ENCODE data around the gene NCKAP5.

Gene NCKAP5

DNA sequence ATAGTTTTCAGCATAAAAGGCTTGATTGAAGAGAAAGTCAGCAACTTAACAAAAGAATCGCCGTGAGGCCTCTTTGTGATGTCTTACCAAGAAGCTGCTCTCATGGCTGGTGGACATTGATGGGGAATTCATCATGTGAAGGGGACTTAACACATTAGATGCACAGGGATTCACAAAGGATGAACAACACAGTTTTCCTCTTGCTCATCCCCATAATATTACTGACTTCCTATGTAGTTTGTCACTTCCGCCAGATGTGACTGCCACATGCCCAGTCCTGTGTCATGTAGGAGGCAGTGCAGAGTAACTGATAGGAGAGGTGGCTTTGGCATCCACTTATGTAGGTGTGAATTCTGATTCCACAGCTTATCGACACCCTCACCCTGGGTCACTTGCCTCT, 665.6 kb downstream of the NCKAP5 start:
- DNase-seq = no peak

DNA sequence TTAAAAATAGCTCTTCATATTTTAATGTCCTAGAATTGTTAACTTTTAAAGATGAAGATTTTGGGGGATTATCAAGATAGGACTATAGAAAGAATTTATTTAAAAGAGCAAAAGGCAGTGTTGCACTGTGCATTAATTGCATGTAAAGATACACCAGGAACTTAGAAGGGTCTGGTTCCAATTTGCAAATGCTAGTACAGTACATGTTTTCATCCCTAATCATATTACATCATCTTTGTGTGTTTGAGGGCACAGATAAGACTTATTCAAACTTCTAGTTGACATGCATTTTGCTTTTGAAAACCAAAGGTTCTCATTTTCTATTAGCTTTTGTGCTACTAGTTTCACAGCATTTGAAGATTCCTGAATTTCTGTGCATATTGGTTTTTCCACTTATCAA, 666.6 kb downstream of the NCKAP5 start:
- no peak for DNase-seq

- DNase-seq = no peak
These were observed 671.2 kb downstream of the NCKAP5 start for GRCh38 chr2:132897111-132897510.

GRCh38 chr2:132896073-132896472, 672.2 kb downstream of the NCKAP5 start:
- DNase-seq = no peak

GRCh38 chr2:132891498-132891897, 676.8 kb downstream of the NCKAP5 start:
- no peak for DNase-seq

- no peak for DNase-seq
These were observed 681.7 kb downstream of the NCKAP5 start for GRCh38 chr2:132886574-132886973.

DNA sequence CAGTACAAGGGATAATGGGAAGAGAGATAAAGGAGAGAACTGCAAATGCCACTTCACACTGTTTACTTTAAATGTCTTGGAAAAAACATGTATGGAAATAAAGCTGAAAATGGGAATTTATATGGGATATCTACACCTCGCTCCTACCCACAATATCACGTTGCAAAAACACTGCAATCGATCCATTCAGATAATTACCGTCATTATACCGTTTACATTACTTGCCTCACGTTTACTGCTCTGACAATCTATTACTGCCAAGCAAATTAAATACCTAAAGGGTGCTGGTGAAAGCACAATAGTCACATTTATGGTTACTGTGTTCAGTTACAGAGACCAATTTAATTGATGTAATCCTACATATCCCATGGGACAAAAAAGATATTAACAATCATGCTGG, 683.6 kb downstream of the NCKAP5 start:
- no peak for DNase-seq

DNA sequence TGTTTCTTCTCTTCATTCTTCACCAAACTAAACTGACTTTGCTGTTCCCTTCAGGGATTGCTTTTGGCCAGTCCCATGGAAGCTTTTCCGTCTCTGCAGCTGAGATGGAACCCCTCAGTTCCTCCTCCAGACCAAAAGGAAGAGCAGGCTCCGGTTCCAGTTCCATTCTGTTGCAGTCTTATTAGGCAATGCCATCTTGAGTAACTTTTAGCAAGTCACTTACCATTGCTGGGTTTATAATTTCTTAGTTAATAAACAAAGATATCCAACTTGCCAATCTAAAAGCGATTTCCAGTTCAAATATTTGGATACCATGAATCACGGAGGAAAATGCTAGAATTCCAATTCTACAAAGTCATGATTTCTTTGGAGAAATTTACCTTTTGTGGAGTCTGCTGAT, 684.0 kb downstream of the NCKAP5 start:
- DNase-seq = no peak

- DNase-seq = no peak
These were observed 684.8 kb downstream of the NCKAP5 start for GRCh38 chr2:132883430-132883829.

- no peak for DNase-seq
These were observed 686.7 kb downstream of the NCKAP5 start for GRCh38 chr2:132881546-132881945.

GRCh38 chr2:132877923-132878322, 690.3 kb downstream of the NCKAP5 start:
- DNase-seq = no peak

DNA sequence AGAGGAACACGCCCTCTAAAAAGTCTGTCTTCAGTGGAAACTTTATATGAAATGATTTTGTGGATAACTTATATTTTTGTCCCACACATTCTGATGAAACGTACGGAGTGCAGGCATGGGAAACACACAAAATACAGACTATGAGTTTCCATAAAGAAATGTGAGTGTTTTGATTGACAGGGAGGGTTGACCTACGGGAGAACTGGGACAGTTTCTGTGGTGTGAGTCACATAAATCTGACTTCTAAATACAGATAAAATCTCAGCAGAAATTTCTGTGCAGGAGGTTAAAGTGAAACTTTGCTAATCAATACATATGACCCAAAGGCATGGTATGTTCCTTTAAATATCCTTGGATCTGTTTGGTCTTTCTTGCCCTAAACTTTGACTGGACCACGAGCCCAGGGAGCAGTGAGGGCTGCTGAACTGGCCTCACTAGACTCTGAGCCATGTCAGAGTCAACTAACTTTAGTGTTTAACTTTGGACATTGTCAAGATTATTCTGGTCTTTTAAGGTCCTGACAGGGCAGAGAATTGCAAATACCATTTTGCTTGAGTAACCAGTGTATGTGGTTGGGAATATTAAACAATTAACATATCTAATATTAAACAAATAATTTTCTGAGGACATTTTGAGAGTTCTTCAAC, 691.4 kb downstream of the NCKAP5 start:
- no peak for DNase-seq

- no peak for DNase-seq
These were observed 693.1 kb downstream of the NCKAP5 start for GRCh38 chr2:132875193-132875592.

GRCh38 chr2:132873738-132874137, 694.5 kb downstream of the NCKAP5 start:
- no peak for DNase-seq

GRCh38 chr2:132871831-132872230, 696.4 kb downstream of the NCKAP5 start:
- no peak for DNase-seq

DNA sequence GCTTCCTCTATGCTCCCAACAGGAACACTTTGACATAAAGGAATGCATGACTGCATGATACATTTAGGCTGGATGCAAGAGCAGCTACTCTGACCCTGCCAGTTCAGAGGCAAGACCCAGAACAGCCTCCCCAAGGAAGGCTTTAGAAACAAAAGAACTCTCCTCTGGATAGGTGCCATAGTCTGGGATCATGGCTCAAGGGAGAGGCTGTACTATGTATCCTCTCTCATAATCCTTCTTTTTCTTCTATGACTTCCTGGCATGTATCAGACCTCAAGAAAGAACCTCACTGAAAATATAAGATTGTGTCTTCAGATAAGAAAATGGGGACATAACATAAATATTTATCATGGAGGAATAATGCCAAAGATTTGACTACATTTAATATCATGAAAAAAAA, 704.3 kb downstream of the NCKAP5 start:
- DNase-seq = no peak

- DNase-seq = no peak
These were observed 708.0 kb downstream of the NCKAP5 start for GRCh38 chr2:132860220-132860619.

GRCh38 chr2:132859590-132859989, 708.7 kb downstream of the NCKAP5 start:
- no peak for DNase-seq

- no peak for DNase-seq
These were observed 710.9 kb downstream of the NCKAP5 start for GRCh38 chr2:132857319-132857718.

GRCh38 chr2:132850688-132851087, 717.6 kb downstream of the NCKAP5 start:
- DNase-seq = no peak

- no peak for DNase-seq
These were observed 719.1 kb downstream of the NCKAP5 start for GRCh38 chr2:132849118-132849517.

GRCh38 chr2:132845339-132845738, 722.9 kb downstream of the NCKAP5 start:
- DNase-seq = no peak

DNA sequence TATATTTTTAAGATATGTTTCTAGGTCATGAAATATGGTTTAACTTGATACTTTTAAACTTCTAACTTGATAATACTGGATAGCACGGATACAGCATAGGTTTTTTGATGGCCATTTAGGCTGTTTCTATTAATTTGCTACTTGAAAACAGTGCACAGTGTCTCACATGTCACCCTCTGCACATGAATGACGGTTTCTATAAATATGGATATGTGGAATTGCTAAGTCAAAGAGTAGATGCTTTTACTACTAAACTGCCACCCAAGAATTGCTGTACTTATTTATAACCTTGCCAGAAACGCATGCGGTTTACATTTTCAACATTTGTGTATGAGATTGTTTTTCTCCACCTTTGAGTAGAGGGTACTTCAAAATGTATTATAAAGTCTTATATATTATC, 723.7 kb downstream of the NCKAP5 start:
- no peak for DNase-seq

DNA sequence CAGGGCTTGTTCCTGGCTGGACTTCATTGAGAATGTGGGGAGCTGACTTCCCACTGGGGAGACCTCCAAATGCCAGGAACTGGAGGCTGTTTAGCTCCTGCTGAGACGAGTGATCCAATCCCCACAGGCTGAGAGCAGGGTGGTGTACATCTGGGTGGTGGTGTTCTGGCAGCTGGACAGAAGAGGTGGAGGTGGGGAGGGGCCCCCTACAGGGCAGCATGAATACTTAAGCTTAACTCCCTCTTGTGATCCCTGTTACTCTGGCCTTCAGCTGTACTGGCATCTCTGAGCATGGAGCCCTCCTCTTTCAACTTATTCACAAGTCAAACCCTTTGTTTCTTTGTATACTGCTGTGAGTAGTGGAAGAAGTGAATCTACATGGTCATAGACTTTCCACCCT, 730.5 kb downstream of the NCKAP5 start:
- DNase-seq = no peak

- DNase-seq = no peak
These were observed 737.9 kb downstream of the NCKAP5 start for GRCh38 chr2:132830321-132830827.
